SKM-1 (cell line): ENCODE results near the gene GALNT9.
"Not testable (repeated sequence)": the region's sequence is repeated elsewhere in the genome, so short reads cannot be mapped to it uniquely, and the experiment has no call there.

ENCODE experiments used
- DNase-seq: peaks from one replicate; lab custom pipeline; 2025; ENCODE audit not compliant: unreplicated experiment; lab: John Stamatoyannopoulos, UW

GALNT9 gene

GRCh38 chr12:132314516-132315233 is 14.7 kb downstream of the GALNT9 start:
- no peak for DNase-seq

- no peak for DNase-seq
Measured at GRCh38 chr12:132314035-132314434, 15.4 kb downstream of the GALNT9 start.

GRCh38 chr12:132313182-132313581 is 16.2 kb downstream of the GALNT9 start:
- no peak for DNase-seq

GRCh38 chr12:132312516-132312915 is 16.9 kb downstream of the GALNT9 start:
- DNase-seq: no peak

DNA sequence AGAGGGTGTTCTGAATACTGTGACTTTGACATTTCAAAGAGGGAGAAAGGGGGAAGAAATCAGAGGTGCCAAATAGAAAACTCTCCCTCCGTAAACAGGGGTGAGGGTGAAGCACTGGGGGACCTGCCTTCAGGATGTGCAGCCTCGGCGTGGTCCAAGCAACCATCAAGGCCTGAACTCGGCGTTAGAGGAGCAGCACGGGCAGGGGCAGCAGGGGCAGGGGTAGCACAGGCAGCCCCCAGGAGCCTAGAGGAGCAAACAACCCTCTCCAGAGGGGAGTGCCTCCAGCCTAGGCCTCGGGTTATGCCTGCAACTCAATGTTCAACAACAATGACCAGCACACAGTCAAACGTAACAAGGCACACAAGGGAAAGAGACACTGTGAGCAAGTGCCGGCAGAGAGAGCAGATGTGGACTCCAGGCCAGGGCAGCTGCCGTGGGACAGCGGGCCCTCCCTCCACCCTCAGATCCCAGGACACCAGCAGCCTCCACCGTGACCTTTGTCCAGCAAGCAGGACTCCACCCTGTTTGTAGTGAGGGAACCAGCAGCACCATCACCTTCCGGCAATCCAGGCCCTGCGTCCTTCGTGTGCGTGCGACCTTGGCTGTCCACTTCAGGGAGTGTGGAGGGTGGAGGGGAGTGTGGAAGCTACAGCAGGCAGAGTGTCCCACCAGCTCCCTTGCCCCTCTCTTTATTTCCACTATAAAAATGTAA is 18.0 kb downstream of the GALNT9 start:
- DNase-seq: no peak

DNA sequence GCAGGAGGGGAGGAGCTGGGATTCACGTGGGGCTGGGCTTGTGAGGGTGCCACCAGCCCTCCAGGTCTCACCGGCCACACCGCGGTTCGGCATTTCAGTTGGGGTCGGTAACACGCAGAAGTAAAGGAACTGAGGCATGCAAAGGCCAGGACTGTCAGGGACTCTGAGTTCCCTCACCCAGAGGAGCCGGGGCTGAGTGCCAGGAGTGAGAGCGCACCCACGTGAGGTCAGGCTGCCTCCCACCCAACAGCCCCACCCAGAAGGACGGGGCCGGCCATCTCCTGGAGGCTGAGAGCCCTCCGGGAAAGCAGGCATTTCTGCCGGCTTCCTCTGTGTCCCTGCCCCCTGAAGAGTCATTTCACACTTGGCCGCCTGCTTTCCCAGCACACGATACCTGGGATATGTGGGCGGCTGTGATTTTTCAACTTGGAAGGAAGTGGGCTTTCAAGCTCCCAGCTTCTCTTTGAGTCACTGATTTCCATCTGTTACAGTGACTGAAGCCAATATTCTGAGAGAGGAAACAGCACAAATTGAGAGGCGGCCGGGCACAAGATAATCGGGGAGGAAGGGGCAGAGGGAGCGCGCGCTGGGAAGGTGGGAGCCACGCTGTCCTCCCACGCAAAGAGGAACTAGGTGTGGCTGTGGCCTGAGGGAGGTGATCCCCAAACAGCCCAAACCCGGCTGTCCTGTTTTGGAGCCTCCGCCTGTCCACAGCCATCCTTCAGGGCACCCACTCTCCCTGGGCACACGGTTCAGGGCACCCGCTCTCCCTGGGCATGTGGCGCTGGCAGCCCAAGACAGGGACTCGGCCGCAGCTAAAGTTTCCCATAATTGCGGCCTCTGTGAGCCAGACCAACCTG is 19.0 kb downstream of the GALNT9 start:
- DNase-seq: no peak

- no peak for DNase-seq
Measured at GRCh38 chr12:132309596-132310086, 19.7 kb downstream of the GALNT9 start.

DNA sequence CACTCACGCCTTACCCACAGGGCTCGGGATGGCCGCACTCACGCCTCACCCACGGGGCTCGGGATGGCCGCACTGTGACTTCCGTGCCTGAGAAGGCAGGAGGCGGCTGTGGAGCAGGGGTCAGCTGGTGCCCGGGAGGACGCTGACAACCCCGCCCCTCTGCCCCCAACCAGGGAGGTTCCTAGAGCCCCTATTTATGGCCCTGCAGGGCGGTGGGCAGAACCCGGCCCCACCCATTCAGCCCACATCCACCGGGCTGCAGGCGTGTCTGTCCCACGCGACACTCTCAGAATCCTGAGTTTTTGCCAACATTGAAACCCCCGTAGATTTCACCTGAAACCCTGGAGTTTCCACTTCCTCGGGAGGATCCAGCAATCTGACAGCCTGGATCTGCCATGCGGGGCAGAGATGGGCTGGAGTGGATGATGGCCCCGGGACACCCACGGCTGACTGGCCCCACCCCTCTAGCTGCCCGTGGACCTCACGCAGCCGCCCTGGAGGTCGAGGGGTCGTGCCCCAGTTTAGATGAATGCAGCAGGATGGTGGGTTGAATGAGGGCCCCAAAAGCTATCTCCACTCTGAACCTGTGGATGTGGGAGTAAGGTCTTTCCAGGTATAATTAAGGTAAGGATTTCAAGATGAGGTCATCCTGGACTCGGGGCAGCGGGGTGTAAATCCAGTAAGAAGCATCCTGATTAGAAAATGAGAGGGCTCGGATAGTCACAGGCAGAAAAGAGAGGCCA is 20.4 kb downstream of the GALNT9 start:
- DNase-seq: no peak

GRCh38 chr12:132307976-132308852 is 21.2 kb downstream of the GALNT9 start:
- no peak for DNase-seq

DNA sequence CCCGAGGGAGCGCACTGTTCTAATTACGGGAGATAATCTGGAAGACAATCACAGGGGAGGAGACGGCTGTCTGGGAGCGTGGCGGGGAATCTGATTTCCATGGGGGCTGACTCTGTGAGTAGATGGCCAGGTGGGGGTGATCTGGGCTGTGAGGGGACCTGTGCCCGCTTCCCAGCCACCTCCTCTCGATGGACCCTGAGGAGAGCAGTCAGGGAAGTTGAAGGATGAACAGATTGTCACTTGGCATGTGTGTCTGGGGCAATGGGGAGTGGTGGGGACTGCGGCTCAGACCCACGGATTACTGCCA is 22.6 kb downstream of the GALNT9 start:
- DNase-seq: no peak

DNA sequence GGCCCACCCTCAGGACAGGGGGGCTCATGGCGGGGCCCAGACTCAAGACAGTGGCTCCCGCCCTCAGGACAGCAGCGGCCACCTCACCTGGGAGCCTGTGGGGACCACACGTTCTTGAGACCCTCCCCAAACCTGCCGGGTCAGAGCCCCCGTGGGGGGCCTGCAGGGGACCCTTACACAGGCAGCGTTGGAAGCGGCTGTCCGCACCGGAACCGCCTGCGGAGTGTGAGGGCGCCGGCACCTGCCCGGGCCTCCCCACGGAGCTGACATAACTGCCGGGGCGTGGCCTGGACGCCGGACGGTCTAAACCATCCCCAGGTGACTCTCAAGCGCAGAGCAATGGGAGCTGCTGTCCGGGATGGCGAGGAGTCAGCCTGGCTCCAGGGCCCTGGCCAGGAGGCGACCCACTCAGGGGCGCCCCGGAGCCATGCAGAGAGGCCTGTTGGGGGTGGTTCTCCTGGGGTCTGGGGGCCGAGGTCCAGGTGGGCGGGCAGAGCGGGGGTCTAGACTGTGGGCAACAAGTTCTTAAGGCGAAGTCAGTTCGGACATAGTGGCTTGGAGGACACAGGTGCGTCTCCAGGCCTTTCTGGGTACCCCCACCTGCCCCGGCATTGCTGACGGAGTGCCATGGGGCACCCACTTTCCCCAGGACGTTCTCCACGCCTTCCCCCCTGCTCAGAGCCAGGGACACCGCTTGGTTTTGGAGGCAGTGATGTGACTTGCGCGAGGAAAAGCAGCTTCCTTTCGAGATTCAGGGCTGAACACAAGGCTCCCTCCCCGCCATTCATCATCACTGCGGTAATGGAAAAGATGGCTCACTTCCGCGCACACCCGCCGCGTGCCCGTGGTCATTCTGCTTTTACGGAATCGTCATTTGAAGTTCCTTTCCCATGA is 23.2 kb downstream of the GALNT9 start:
- no peak for DNase-seq

DNA sequence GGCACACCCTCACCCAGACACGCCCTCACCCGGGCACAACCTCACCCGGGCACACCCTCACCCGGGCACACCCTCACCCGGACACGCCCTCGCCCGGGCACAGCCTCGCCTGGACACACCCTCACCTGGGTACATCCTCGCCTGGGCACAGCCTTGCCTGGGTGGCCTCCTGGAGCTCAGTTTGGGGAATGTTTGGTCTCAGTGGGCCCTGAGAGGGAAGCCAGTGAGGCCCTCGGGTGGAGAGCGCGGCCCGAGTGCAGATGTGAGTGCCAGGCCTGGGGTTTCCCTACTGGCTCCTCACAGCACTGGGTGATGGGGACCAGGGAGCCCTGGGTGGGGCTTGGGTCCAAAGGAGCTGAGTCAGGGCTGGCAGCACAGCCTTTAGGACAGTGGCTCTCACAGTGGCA is 23.8 kb downstream of the GALNT9 start:
- no peak for DNase-seq

GRCh38 chr12:132304866-132305265 is 24.5 kb downstream of the GALNT9 start:
- not testable (repeated sequence) for DNase-seq

- not testable (repeated sequence) for DNase-seq
Measured at GRCh38 chr12:132303853-132304373, 25.5 kb downstream of the GALNT9 start.

DNA sequence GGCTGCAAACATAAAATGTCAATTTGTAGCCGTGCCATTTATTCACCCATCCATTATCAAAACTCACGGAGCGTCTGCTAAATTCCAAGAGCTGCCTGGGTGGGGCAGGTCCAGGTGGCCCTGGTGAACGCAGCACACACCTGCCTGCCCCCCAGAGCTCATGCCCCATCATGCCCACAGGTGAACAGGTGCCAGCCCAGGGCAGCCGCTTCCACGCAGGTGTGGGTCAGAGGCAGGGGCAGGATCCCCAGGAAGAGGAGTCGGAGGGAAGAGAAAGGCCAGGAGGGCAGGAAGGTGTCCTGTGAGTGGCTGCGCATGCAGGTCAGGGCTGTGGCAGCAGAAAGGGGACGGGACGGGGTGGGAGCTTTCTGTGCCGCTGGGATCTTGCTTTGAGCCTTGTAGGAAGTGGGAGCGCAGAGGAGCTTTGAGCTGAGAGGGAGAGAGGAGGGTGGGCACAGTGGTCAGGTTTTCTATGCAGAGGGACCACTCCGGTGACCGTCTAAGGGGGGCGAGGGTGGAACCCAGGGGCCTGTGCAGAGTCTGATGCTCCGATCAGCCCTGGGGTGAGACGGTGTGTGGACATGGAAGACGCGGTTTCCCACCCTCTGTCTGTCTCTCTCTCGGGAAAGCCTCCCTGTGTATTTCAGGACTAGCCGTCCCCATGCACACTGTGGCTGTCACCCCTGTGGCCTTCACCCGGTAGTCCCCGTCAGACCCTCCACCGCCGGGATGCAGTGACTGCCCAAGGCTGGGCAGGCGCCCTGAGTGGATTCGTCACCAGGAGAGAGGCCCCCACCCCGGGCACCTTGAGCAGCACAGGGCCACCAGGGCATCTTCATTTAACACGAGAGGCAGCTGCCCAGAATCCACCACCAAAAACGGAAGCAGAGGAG is 26.7 kb downstream of the GALNT9 start:
- no peak for DNase-seq

DNA sequence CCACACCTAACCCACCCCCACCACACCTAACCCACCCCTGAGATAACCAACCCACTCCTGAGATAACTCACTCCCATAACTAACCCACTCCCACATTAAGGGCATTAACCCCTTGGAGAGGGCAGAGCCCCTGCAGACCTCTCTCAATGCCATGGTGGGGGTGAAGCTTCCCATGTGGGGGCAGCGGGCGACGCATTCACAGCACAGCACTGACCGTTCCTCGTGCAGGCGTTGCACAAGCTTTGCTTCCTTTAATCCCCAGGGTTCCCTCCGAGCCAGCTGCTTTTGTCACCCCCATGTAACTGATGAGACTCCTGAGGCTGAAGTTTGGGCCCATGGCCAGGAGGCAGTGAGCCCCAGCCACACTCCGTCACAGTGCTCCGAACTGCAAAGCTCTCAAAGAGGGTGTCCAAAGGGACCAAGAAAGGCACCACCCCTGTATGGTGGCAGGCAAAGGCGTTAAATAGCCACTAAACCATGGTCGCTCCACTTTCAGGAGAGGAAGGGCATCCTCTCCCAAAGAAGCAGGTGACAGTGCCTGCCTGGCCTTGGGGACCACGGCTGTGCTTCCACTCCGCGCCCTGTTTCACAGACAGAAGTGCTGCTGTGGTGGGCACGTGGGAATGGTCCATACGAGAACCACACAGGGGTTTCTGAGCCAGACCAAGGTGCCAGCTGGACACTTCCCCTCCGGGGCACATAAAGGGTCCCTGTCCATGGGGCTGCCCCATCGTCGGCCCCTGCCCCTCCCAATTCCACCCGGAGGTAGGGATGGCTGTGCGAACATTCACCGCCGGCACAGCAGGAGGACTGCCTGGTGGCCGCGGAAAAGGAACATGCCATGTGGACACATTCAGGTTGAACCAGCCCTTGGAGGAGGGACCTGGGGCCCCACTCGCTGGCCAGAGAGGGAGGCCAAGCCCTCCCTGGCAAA is 28.3 kb downstream of the GALNT9 start:
- DNase-seq: no peak

- DNase-seq: no peak
Measured at GRCh38 chr12:132296063-132296462, 33.3 kb downstream of the GALNT9 start.
